K562 (cell line): ENCODE data around the gene BDH1. TPM values are rescaled to one million over a fixed set of nuclear protein-coding genes. Genes with fewer than 3 reads are reported as not detected.

Source experiments
- ATAC-seq: fragments of 200-7000 bp; cut with Tn5 transposase; 3 replicates; pipeline ENCODE4 v1.9.1; 2020; ENCODE audit warnings: moderate library complexity
- BruUV-seq: library from RNA; stranded (reverse); fragments of 400-500 nt; replicated peaks from 2 replicates; lab custom pipeline; 2021; lab: Mats Ljungman, UMichigan
- CTCF ChIA-PET: fragments of 300-600 bp; formaldehyde crosslinking; extraction: SDS; loops from one replicate; lab custom pipeline; 2021; ENCODE audit warnings: low intra/inter-chr PET ratio; lab: Yijun Ruan, JAX
- POLR2A ChIA-PET: fragments of 300-600, 350-650 bp; sonication (Branson Sonifier 250); formaldehyde crosslinking; extraction: SDS; loops from one replicate; lab custom pipeline; 2021; ENCODE audit warnings: antibody characterized with exemption, inconsistent platforms; lab: Yijun Ruan, JAX
- DNase-seq, 4 experiments: peaks; one replicate each; pipeline versions ENCODE4 v3.0.0 to v3.0.0-alpha.2; 2011 to 2018; ENCODE audit warnings: low spot score in 3 of 4, mixed read lengths in 3 of 4; ENCODE audit errors: extremely low read depth in 1 of 4
- FAIRE-seq: peaks from 2 replicates; lab custom pipeline; 2011; peaks lifted over from hg19 to GRCh38; lab: Jason Lieb, UNC
- H2AFZ ChIP-seq: 2 replicates; pipeline ENCODE4 v1.6.0; 2011; ENCODE audit warnings: low read depth, low read length, control low read depth, inconsistent platforms
- H3K27ac ChIP-seq: fragments of 200-600 bp; 3 replicates; pipeline ENCODE4 v1.8.0; 2011; ENCODE audit warnings: low read depth, mild to moderate bottlenecking, control low read depth, inconsistent platforms, low read length, moderate library complexity, mixed read lengths; ENCODE audit errors: extremely low read depth
- H3K27me3 ChIP-seq, 2 experiments: fragments of 300-600 bp in 1 of 2; 2 replicates in 1 of 2; 3 replicates in 1 of 2; pipeline versions ENCODE4 v1.6.0 to v1.8.0; 2011; ENCODE audit warnings: inconsistent platforms in 2 of 2, low read length in 2 of 2, mild to moderate bottlenecking in 1 of 2, mixed read lengths in 1 of 2, moderate library complexity in 1 of 2; ENCODE audit not compliant: control insufficient read depth in 2 of 2, insufficient read depth in 2 of 2
- H3K36me3 ChIP-seq: fragments of 300-600 bp; 3 replicates; pipeline ENCODE4 v1.8.0; 2011; ENCODE audit warnings: mild to moderate bottlenecking, low read length, inconsistent platforms; ENCODE audit not compliant: control insufficient read depth, insufficient read depth
- H3K4me1 ChIP-seq, 2 experiments: fragments of 200-600 bp in 1 of 2; replicated peaks in 1 of 2; 2 replicates in 1 of 2; 3 replicates in 1 of 2; pipeline versions ENCODE4 v1.5.1 to v1.8.0; 2011; ENCODE audit warnings: inconsistent platforms in 2 of 2, low read length in 2 of 2, mild to moderate bottlenecking in 1 of 2, mixed read lengths in 1 of 2, moderate library complexity in 1 of 2; ENCODE audit not compliant: control insufficient read depth in 2 of 2, insufficient read depth in 2 of 2
- H3K4me2 ChIP-seq: 2 replicates; pipeline ENCODE4 v1.6.1; 2011; ENCODE audit warnings: low read length, control low read depth, inconsistent platforms, mixed read lengths; ENCODE audit not compliant: insufficient read depth
- H3K4me3 ChIP-seq: fragments of 200-600 bp; sonication (generic), shearing (Covaris generic); 2 replicates; pipeline ENCODE4 v1.5.1; 2016; ENCODE audit warnings: control low read depth, inconsistent platforms
- H3K79me2 ChIP-seq: fragments of 200-600 bp; 3 replicates; pipeline ENCODE4 v1.8.0; 2011; ENCODE audit warnings: low read length, inconsistent platforms; ENCODE audit not compliant: control insufficient read depth, insufficient read depth
- H3K9ac ChIP-seq, 2 experiments: 2 replicates each; pipeline versions ENCODE4 v1.6.0 to v1.6.1; 2011; ENCODE audit warnings: low read depth in 2 of 2, low read length in 2 of 2, control low read depth in 1 of 2, inconsistent platforms in 1 of 2, mild to moderate bottlenecking in 1 of 2, mixed read lengths in 1 of 2; ENCODE audit not compliant: insufficient read depth in 1 of 2
- H3K9me1 ChIP-seq: one replicate; pipeline ENCODE4 v1.6.0; 2011; ENCODE audit warnings: inconsistent platforms, mild to moderate bottlenecking, low read length, moderate library complexity; ENCODE audit not compliant: control insufficient read depth, insufficient read depth
- H3K9me3 ChIP-seq: replicated peaks from 2 replicates; pipeline ENCODE4 v1.5.1; 2011; ENCODE audit warnings: low read depth, low read length, inconsistent platforms; ENCODE audit not compliant: control insufficient read depth, insufficient read depth
- H4K20me1 ChIP-seq: replicated peaks from 2 replicates; pipeline ENCODE4 v1.6.1; 2011; ENCODE audit warnings: low read length, inconsistent platforms, mixed read lengths; ENCODE audit not compliant: control insufficient read depth, insufficient read depth
- BRCA1 ChIP-seq, 2 experiments: fragments of 450-650 bp in 1 of 2; sonication (generic) in 1 of 2; formaldehyde crosslinking in 1 of 2; IDR thresholded peaks; 2 replicates each; pipeline versions ENCODE4 v1.5.0 to v1.6.1; 2017 to 2020; ENCODE audit warnings: mild to moderate bottlenecking in 1 of 2, missing genetic modification reagents in 1 of 2
- FOSL1 ChIP-seq: fragments of 200-800 bp; sonication (Bioruptor generic); conservative IDR thresholded peaks from 2 replicates; pipeline ENCODE4 v1.6.1; 2016; ENCODE audit warnings: missing genetic modification characterization, missing compliant biosample characterization
- ZNF316 ChIP-seq: fragments of 450-650 bp; IDR thresholded peaks from 2 replicates; pipeline ENCODE4 v1.6.1; 2016
- ZNF445 ChIP-seq: fragments of 250-450 bp; sonication (Bioruptor Pico); IDR thresholded peaks from 2 replicates; pipeline ENCODE4 v1.4.0; 2020; ENCODE audit warnings: low read depth, mild to moderate bottlenecking, moderate library complexity
- WGBS: fragments of 100-300 bp; shearing (Covaris generic); methylation state at CpG from one replicate; pipeline ENCODE4 v1.1.6; 2016; ENCODE audit warnings: low coverage, mixed read lengths; ENCODE audit not compliant: insufficient coverage; ENCODE audit errors: missing lambda C conversion rate; 5-methylcytosine and 5-hydroxymethylcytosine counted together
- in situ Hi-C: fragments of 300-500 bp; cut with MboI; formaldehyde crosslinking; loops from 4 replicates; pipeline ENCODE4 v1.15.0; 2018; ENCODE audit warnings: inconsistent platforms, mixed read lengths
- intact Hi-C: fragments of 100-400 bp; cut with micrococcal nuclease; formaldehyde crosslinking; loops from 2 replicates; pipeline ENCODE4 v1.14.2; 2022
- polyA plus RNA-seq, 8 experiments: library from polyadenylated mRNA; depleted of rRNA in 4 of 8; stranded (reverse) in 5 of 8; unstranded in 3 of 8; fragments of >200 nt; fragmentation: Nextera tagmentation in 2 of 8; fragmentation: Illumina TruSeq in 1 of 8; extraction: Ambion mirVana in 2 of 8; extraction: Trizol in 1 of 8; gene quantifications; 2 replicates each; pipeline versions ENCODE4 v1.2.1 to v1.2.3, GENCODE V29; 2011 to 2014; ENCODE audit warnings: inconsistent platforms in 1 of 8, missing spikeins in 1 of 8
- total RNA-seq, 7 experiments: library from RNA; depleted of rRNA in 6 of 7; stranded (reverse); fragments of >200 nt in 6 of 7; fragmentation: Illumina TruSeq in 2 of 7; extraction: Trizol in 2 of 7; gene quantifications; 2 replicates each; pipeline versions ENCODE4 v1.2.1 to v1.2.3, GENCODE V29; 2011 to 2021; ENCODE audit warnings: low replicate concordance in 1 of 7
- TF ChIP-seq, protein P1 (sequence below): fragments of 250-450 bp; sonication (Bioruptor Pico); IDR thresholded peaks from 2 replicates; pipeline ENCODE4 v1.8.0; 2021; ENCODE audit warnings: borderline replicate concordance, mild to moderate bottlenecking, moderate library complexity; ENCODE audit not compliant: poor library complexity, severe bottlenecking

The BDH1 gene
- total and polyA plus RNA-seq, 9 of the 15 experiments (the other 6 are each of a cell fraction or from before 2014, with no cell fraction given) = 0.07 to 0.89 (median 0.12) TPM; not detected in 3

DNA sequence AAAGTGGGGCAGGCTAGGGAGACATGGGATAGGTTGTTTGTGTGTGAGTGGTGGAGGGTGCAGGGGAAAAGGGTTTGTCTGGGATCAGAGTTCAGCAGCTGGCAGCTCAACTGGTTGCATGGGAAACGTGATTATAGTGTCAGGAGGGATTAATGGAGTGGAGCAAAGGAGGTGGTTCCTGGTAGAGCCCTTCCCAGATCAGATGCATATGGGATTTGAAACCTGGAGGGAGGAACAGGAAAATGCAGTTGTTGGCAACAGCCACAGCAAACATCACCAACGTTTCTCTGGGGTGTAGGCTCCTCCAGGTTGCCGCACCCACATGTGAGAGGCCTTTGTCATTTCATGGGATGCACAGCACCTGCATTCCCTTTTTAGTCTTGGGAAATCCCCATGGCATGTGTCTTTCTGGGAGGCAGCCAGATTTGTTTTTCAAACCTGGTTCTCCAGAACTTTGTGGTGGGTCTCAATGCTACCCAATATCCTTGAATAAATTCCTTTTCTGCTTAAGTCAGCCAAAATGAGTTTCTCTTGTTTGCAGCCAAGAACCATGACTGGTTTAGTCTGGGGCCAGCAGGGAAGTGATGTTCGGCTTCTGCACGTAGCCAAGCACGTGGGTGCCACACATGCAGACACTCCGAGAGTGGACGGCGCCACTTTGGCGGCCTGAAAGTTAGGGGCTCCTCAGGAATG is 61.3 kb downstream of the BDH1 start:
- WGBS = 27% methylated on average over 9 of the region's 10 CpGs
- Histone ChIP-seq H3K9me3 (no peaks in the 10 kb centered on the region), H2AFZ (no peak overlapping the region), H3K79me2 (no peaks in the 10 kb centered on the region), H4K20me1 (no peaks in the 10 kb centered on the region), H3K36me3 (no peaks in the 10 kb centered on the region), H3K4me2 (no peak overlapping the region), H3K9me1 (no peaks in the 10 kb centered on the region), H3K4me1 (peaks cover 3 to 10% of the 10 kb centered on the region in 2 experiments; a peak in 4 of 5 replicates), H3K27ac (no peak overlapping the region), H3K27me3 (peaks cover 16 to 77% of the 10 kb centered on the region in 2 experiments; a peak in 4 of 5 replicates), H3K4me3 (no peak overlapping the region), H3K9ac (no peak overlapping the region)
- TF ChIP-seq BRCA1 (IDR thresholded peaks at IDR 0.05) (no peak), BRCA1 (CRISPR knock-in tag; IDR thresholded peaks at IDR 0.05) (no peak), ZNF445 (no peak), ZNF316 (peak; percentile 46; the same call in 1 of the 2 replicates), FOSL1 (tag) (no peak)
- TF ChIP-seq, protein P1, sequence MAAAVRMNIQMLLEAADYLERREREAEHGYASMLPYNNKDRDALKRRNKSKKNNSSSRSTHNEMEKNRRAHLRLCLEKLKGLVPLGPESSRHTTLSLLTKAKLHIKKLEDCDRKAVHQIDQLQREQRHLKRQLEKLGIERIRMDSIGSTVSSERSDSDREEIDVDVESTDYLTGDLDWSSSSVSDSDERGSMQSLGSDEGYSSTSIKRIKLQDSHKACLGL = no peak
- no peak for DNase-seq
- ChIA-PET POLR2A (interaction anchor here (0.5 kb wide), 1 partner anchor 196 kb away, joined by 3 read pairs; the partner anchor contains the start of gene DLG1), CTCF (interaction anchor here (0.7 kb wide), 1 partner anchor 78 kb away, joined by 3 read pairs; no protein-coding TSS in a partner anchor)
- no TSS peak for BruUV-seq
- intact Hi-C loops = no loop called here
- FAIRE-seq = no peak
- in situ Hi-C loops = no loop called here
- ATAC-seq = no peak
